ENCODE results near the gene NDUFA1. TPM values are rescaled to one million over a fixed set of nuclear protein-coding genes. Genes with fewer than 3 reads are reported as not detected.
"Not testable (repeated sequence)": the region's sequence is repeated elsewhere in the genome, so short reads cannot be mapped to it uniquely, and the experiment has no call there.

Gene NDUFA1
- total and polyA plus RNA-seq, 7 donors, result 51.2 to 412 (median 106) TPM

DNA sequence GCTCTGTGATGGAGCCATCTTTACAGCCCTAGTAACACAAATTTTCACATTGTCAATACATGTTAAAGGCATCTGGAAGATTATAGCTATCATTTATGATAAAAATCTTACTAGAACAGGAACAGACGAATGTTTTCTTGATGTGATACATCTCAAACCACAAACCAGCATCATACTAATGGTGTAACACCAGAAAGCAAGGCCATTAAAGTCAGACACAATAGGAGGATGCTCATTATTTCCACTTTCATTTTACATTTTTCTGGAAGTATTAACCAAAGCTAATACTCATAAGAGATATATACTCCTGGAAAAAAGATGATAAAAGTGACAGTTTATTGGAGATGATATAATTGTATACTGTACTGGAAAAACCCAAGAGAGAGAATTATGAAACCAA, 29.3 kb downstream of the NDUFA1 start:
- no peak overlapping the region for H3K4me3 ChIP-seq
- no peak overlapping the region for H3K27ac ChIP-seq
- 50 to 77% methylated on average over 1 of the region's 1 CpG for WGBS, 2 donors
- DNase-seq, result no peak
- no peaks in the 10 kb centered on the region for H3K4me1 ChIP-seq
- intact Hi-C loops (cut with DNase I), result no loop called here
- no peaks in the 10 kb centered on the region for H3K36me3 ChIP-seq
- no peaks in the 10 kb centered on the region for H3K27me3 ChIP-seq
- TF ChIP-seq POLR2A (IDR thresholded peaks at IDR 0.05), result no peak
- no peak for TF ChIP-seq POLR2AphosphoS5 (IDR thresholded peaks at IDR 0.05)
- TF ChIP-seq CTCF (IDR thresholded peaks at IDR 0.05), result no peak
- TF ChIP-seq EP300 (IDR thresholded peaks at IDR 0.05), result no peak
- H3K9me3 ChIP-seq, result no peaks in the 10 kb centered on the region

DNA sequence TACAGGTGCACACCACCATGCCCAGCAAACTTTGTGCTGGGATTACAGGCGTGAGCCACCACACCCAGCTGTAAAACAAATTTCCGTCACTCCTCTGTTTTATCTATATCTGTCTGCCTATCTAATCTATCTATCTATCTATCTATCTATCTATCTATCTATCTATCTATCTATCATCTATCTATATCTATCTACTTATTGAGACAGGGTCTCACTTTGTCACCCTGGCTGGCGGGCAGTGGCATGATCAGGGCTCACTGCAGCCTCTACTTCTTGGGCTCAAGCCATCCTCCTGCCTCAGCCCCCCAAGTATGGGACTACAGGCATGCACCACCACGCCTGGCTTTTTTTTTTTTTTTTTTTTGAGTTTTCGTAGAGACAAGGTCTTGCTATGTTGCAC, 44.7 kb downstream of the NDUFA1 start:
- H3K36me3 ChIP-seq, result no peaks in the 10 kb centered on the region
- WGBS, 2 donors, result 65 to 84% methylated on average over 5 of the region's 5 CpGs
- no peak overlapping the region for H3K27ac ChIP-seq
- H3K9me3 ChIP-seq, result no peaks in the 10 kb centered on the region
- H3K27me3 ChIP-seq, result no peaks in the 10 kb centered on the region
- no peak for DNase-seq
- H3K4me1 ChIP-seq, result no peaks in the 10 kb centered on the region
- no peak overlapping the region for H3K4me3 ChIP-seq
- TF ChIP-seq EP300 (IDR thresholded peaks at IDR 0.05) (no peak), POLR2A (IDR thresholded peaks at IDR 0.05) (no peak), CTCF (IDR thresholded peaks at IDR 0.05) (no peak), POLR2AphosphoS5 (IDR thresholded peaks at IDR 0.05) (no peak)
- intact Hi-C loops (cut with DNase I), result no loop called here

DNA sequence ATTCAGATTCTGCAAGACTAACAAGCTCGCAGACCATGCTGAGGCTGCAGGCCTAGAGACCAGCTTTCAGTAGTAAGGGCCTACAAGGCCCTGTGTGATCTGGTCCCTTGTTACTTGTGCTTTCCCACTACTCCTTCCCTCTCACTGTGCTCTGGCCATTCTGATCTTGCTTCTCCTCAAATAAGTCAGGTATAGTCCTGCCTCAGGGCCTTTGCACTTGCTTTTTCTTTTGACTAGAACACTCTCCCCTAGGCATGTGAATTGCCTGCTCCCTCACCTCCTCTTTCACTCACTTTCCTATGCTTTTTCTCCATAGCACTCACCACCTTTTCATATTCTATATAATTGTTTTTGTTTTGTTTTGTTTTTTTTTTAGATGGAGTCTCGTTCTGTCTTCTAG, 46.2 kb downstream of the NDUFA1 start:
- no peak overlapping the region for H3K27ac ChIP-seq
- H3K9me3 ChIP-seq, result no peaks in the 10 kb centered on the region
- WGBS, 2 donors, result 89 to 91% methylated on average over 2 of the region's 2 CpGs
- H3K36me3 ChIP-seq, result no peaks in the 10 kb centered on the region
- DNase-seq, result no peak
- no peaks in the 10 kb centered on the region for H3K4me1 ChIP-seq
- intact Hi-C loops (cut with DNase I), result no loop called here
- H3K27me3 ChIP-seq, result no peaks in the 10 kb centered on the region
- TF ChIP-seq CTCF (IDR thresholded peaks at IDR 0.05) (no peak), POLR2AphosphoS5 (IDR thresholded peaks at IDR 0.05) (no peak), EP300 (IDR thresholded peaks at IDR 0.05) (no peak), POLR2A (IDR thresholded peaks at IDR 0.05) (no peak)
- H3K4me3 ChIP-seq, result no peak overlapping the region

GRCh38 chrX:119919835-119920585, 48.4 kb downstream of the NDUFA1 start:
- Histone ChIP-seq H3K27me3 (no peaks in the 10 kb centered on the region), H3K4me3 (no peak overlapping the region), H3K4me1 (no peaks in the 10 kb centered on the region), H3K9me3 (no peaks in the 10 kb centered on the region), H3K36me3 (peaks cover 0 to 11% (median 0%) of the 10 kb centered on the region in 4 donors), H3K27ac (no peak overlapping the region)
- 87 to 95% methylated on average over 5 of the region's 5 CpGs for WGBS, 2 donors
- intact Hi-C loops (cut with DNase I), result no loop called here
- TF ChIP-seq EP300 (IDR thresholded peaks at IDR 0.05) (no peak), POLR2A (IDR thresholded peaks at IDR 0.05) (no peak), CTCF (IDR thresholded peaks at IDR 0.05) (no peak), POLR2AphosphoS5 (IDR thresholded peaks at IDR 0.05) (no peak)
- no peak for DNase-seq

GRCh38 chrX:119922391-119922790, 50.8 kb downstream of the NDUFA1 start:
- H3K4me1 ChIP-seq; H3K4me3 ChIP-seq; H3K27ac ChIP-seq; intact Hi-C loops (cut with DNase I); H3K9me3 ChIP-seq; H3K27me3 ChIP-seq; DNase-seq: not testable (repeated sequence)
- 86 to 96% methylated on average over 6 to 7 of the region's 7 CpGs for WGBS, 2 donors
- H3K36me3 ChIP-seq, result peaks cover 0 to 19% (median 0%) of the 10 kb centered on the region in 4 donors

Other genes with a start within 250 kb of the NDUFA1 start
- 100 to 1,000 TPM in 1 of 4 donors, 10 to 100 TPM in 3; 48.2 to 103 (median 69.4) TPM for gene SEPTIN6, start 178.7 kb upstream of the NDUFA1 start, total RNA-seq
- 10 to 100 TPM in 1 of 3 donors, 1 to 10 TPM in 2; 5.3 to 32.5 (median 6.0) TPM for gene SEPTIN6, start 178.7 kb upstream of the NDUFA1 start, polyA plus RNA-seq
- under 1 TPM in 1 of 4 donors, not detected in 3; 0.54 TPM for gene SOWAHD, start 113.2 kb upstream of the NDUFA1 start, total RNA-seq
- gene SOWAHD, start 113.2 kb upstream of the NDUFA1 start, polyA plus RNA-seq, result 1 to 10 TPM; 3.0 to 5.3 (median 3.6) TPM
- gene RPL39, start 80.2 kb upstream of the NDUFA1 start, total RNA-seq, result 1,000 to 10,000 TPM; 1,495 to 7,662 (median 5,013) TPM
- gene RPL39, start 80.2 kb upstream of the NDUFA1 start, polyA plus RNA-seq, result over 10,000 TPM in 1 of 3 donors, 1,000 to 10,000 TPM in 2; 6,879 to 11,369 (median 6,972) TPM
- 10 to 100 TPM in 2 of 4 donors, 1 to 10 TPM in 2; 6.5 to 11.4 (median 9.2) TPM for gene UPF3B, start 18.9 kb upstream of the NDUFA1 start, total RNA-seq
- gene UPF3B, start 18.9 kb upstream of the NDUFA1 start, polyA plus RNA-seq, result 10 to 100 TPM in 2 of 3 donors, 1 to 10 TPM in 1; 9.0 to 13.2 (median 12.7) TPM
- 10 to 100 TPM in 2 of 4 donors, 1 to 10 TPM in 2; 7.2 to 15.6 (median 9.6) TPM for gene RNF113A, start 99 bp upstream of the NDUFA1 start, total RNA-seq
- 10 to 100 TPM; 12.5 to 20.2 (median 14.4) TPM for gene RNF113A, start 99 bp upstream of the NDUFA1 start, polyA plus RNA-seq
- not detected for gene AKAP14, start 24.1 kb downstream of the NDUFA1 start, total RNA-seq
- not detected for gene AKAP14, start 24.1 kb downstream of the NDUFA1 start, polyA plus RNA-seq
- gene NKAP, start 71.9 kb downstream of the NDUFA1 start, total RNA-seq, result 1 to 10 TPM; 3.9 to 7.8 (median 5.5) TPM
- gene NKAP, start 71.9 kb downstream of the NDUFA1 start, polyA plus RNA-seq, result 1 to 10 TPM; 3.6 to 5.3 (median 3.9) TPM
- not detected for gene RHOXF2B, start 205.9 kb downstream of the NDUFA1 start, total RNA-seq
- gene RHOXF2B, start 205.9 kb downstream of the NDUFA1 start, polyA plus RNA-seq, result not detected
- gene RHOXF1, start 244.1 kb downstream of the NDUFA1 start, total RNA-seq, result 1 to 10 TPM in 2 of 4 donors, not detected in 2; 1.3 to 2.2 TPM
- not detected for gene RHOXF1, start 244.1 kb downstream of the NDUFA1 start, polyA plus RNA-seq

All from sigmoid colon (tissue), 7 donors.